Stomach (tissue), 9 donors: ENCODE measurements around the gene TLR8. TPM values are rescaled to one million over a fixed set of nuclear protein-coding genes. Genes with fewer than 3 reads are reported as not detected.

Experiments
- DNase-seq, 2 donors: peaks; one replicate each; pipeline versions ENCODE4 v3.0.0 to v3.0.0-alpha.2; 2013 to 2019
- H3K27ac ChIP-seq, 5 donors: fragments of 200-600 bp in 4 of 5; sonication (generic) in 4 of 5; one replicate each; pipeline ENCODE4 v1.5.1; 2013 to 2019; ENCODE audit warnings: mild to moderate bottlenecking in 1 of 5, moderate library complexity in 1 of 5
- H3K27me3 ChIP-seq, 3 donors: fragments of 200-600 bp; sonication (generic); one replicate each; pipeline ENCODE4 v1.5.1; 2017 to 2019; ENCODE audit warnings: mixed run types in 1 of 3
- H3K36me3 ChIP-seq, 4 donors: fragments of 200-600 bp; sonication (generic); 1 replicate in 3 of 4; 2 replicates in 1 of 4; pipeline ENCODE4 v1.5.1; 2016 to 2019
- H3K4me1 ChIP-seq, 4 donors: fragments of 200-600 bp; sonication (generic); one replicate each; pipeline ENCODE4 v1.5.1; 2016 to 2019
- H3K4me3 ChIP-seq, 4 donors: fragments of 200-600 bp; sonication (generic) in 3 of 4; one replicate each; pipeline ENCODE4 v1.5.1; 2016 to 2019; ENCODE audit warnings: mild to moderate bottlenecking in 1 of 4
- H3K9me3 ChIP-seq, 4 donors: fragments of 200-600 bp; sonication (generic); one replicate each; pipeline ENCODE4 v1.5.1; 2016 to 2019
- EP300 ChIP-seq: sonication (generic); formaldehyde crosslinking; IDR thresholded peaks from one replicate; pipeline ENCODE4 v1.6.1; 2017; ENCODE audit warnings: antibody characterized with exemption
- POLR2A ChIP-seq, 4 donors: fragments of 450-650 bp; IDR thresholded peaks; one replicate each; pipeline ENCODE4 v1.6.1; 2016; ENCODE audit warnings: antibody characterized with exemption in 4 of 4, control low read depth in 2 of 4, mild to moderate bottlenecking in 1 of 4, moderate library complexity in 1 of 4
- POLR2AphosphoS5 ChIP-seq, 3 donors: sonication (generic); formaldehyde crosslinking; IDR thresholded peaks; one replicate each; pipeline ENCODE4 v1.6.1; 2016; ENCODE audit warnings: antibody characterized with exemption in 3 of 3
- WGBS, 5 donors: extraction: QIAGEN DNeasy Blood & Tissue Kit in 3 of 5; methylation state at CpG; one replicate each; pipeline versions ENCODE4 v1.1.5 to v1.1.7; 2013 to 2018; 5-methylcytosine and 5-hydroxymethylcytosine counted together
- intact Hi-C: fragments of 100-400 bp; cut with DNase I; formaldehyde crosslinking; loops from one replicate; pipeline ENCODE4 v1.15.1; 2023; ENCODE audit warnings: low total_unique reads
- polyA plus RNA-seq, 3 donors: library from polyadenylated mRNA; stranded (reverse); fragments of 200-250 nt; gene quantifications; one replicate each; pipeline ENCODE4 v1.2.3, GENCODE V29; 2013
- total RNA-seq, 5 donors: library from RNA; depleted of rRNA; stranded (reverse); fragments of >200 nt; gene quantifications; one replicate each; pipeline versions ENCODE4 v1.1.0 to v1.2.3, GENCODE V29; 2014 to 2016
- TF ChIP-seq, protein P1 (sequence below), 7 experiments: fragments of 450-650 bp in 4 of 7; fragments of 200-600 bp in 3 of 7; sonication (generic) in 3 of 7; IDR thresholded peaks; one replicate each; pipeline ENCODE4 v1.5.1; 2016 to 2019; ENCODE audit warnings: antibody characterized with exemption in 7 of 7, control low read depth in 2 of 7, mild to moderate bottlenecking in 1 of 7
- donor health status: healthy with polysubstance abuse.
- donor health status: Bipolar disorder and iron deficiency.
- donor health status: healthy.

The TLR8 gene
- total and polyA plus RNA-seq, 8 donors, result 0.13 to 4.0 (median 1.5) TPM; not detected in 3

DNA sequence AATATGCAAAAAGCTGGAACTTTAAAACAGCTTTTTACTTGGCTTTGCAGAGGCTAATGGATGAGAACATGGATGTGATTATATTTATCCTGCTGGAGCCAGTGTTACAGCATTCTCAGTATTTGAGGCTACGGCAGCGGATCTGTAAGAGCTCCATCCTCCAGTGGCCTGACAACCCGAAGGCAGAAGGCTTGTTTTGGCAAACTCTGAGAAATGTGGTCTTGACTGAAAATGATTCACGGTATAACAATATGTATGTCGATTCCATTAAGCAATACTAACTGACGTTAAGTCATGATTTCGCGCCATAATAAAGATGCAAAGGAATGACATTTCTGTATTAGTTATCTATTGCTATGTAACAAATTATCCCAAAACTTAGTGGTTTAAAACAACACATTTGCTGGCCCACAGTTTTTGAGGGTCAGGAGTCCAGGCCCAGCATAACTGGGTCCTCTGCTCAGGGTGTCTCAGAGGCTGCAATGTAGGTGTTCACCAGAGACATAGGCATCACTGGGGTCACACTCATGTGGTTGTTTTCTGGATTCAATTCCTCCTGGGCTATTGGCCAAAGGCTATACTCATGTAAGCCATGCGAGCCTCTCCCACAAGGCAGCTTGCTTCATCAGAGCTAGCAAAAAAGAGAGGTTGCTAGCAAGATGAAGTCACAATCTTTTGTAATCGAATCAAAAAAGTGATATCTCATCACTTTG is 15.6 kb downstream of the TLR8 start:
- TF ChIP-seq EP300, result no peak
- no peak for TF ChIP-seq POLR2AphosphoS5 (IDR thresholded peaks at IDR 0.05)
- no peak for TF ChIP-seq POLR2A (IDR thresholded peaks at IDR 0.05)
- TF ChIP-seq, protein P1, sequence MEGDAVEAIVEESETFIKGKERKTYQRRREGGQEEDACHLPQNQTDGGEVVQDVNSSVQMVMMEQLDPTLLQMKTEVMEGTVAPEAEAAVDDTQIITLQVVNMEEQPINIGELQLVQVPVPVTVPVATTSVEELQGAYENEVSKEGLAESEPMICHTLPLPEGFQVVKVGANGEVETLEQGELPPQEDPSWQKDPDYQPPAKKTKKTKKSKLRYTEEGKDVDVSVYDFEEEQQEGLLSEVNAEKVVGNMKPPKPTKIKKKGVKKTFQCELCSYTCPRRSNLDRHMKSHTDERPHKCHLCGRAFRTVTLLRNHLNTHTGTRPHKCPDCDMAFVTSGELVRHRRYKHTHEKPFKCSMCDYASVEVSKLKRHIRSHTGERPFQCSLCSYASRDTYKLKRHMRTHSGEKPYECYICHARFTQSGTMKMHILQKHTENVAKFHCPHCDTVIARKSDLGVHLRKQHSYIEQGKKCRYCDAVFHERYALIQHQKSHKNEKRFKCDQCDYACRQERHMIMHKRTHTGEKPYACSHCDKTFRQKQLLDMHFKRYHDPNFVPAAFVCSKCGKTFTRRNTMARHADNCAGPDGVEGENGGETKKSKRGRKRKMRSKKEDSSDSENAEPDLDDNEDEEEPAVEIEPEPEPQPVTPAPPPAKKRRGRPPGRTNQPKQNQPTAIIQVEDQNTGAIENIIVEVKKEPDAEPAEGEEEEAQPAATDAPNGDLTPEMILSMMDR (IDR thresholded peaks at IDR 0.05), result no peak
- peaks cover 0 to 6% (median 0%) of the 10 kb centered on the region in 3 donors for H3K27me3 ChIP-seq
- H3K9me3 ChIP-seq, result no peaks in the 10 kb centered on the region
- 86 to 91% (median 90%) methylated on average over 10 of the region's 10 CpGs for WGBS, 5 donors
- no peak overlapping the region for H3K4me3 ChIP-seq
- no peak for DNase-seq
- H3K36me3 ChIP-seq, result no peaks in the 10 kb centered on the region
- H3K27ac ChIP-seq, result no peak overlapping the region
- no peaks in the 10 kb centered on the region for H3K4me1 ChIP-seq
- intact Hi-C loops, result no loop called here

DNA sequence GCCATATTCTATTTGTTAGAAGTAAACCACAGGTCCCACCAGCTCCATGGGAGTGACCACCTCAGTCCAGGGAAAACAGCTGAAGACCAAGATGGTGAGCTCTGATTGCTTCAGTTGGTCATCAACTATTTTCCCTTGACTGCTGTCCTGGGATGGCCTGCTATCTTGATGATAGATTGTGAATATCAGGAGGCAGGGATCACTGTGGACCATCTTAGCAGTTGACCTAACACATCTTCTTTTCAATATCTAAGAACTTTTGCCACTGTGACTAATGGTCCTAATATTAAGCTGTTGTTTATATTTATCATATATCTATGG is 16.1 kb downstream of the TLR8 start:
- H3K9me3 ChIP-seq, result no peaks in the 10 kb centered on the region
- no peak overlapping the region for H3K27ac ChIP-seq
- H3K4me3 ChIP-seq, result no peak overlapping the region
- DNase-seq, result no peak
- TF ChIP-seq POLR2A (IDR thresholded peaks at IDR 0.05) (no peak), EP300 (no peak)
- intact Hi-C loops, result no loop called here
- no peaks in the 10 kb centered on the region for H3K4me1 ChIP-seq
- H3K36me3 ChIP-seq, result no peaks in the 10 kb centered on the region
- H3K27me3 ChIP-seq, result peaks cover 0 to 6% (median 0%) of the 10 kb centered on the region in 3 donors

GRCh38 chrX:12929701-12930100 is 23.3 kb downstream of the TLR8 start:
- Histone ChIP-seq H3K27me3 (no peaks in the 10 kb centered on the region), H3K4me1 (no peaks in the 10 kb centered on the region), H3K36me3 (no peaks in the 10 kb centered on the region), H3K9me3 (peaks cover 0 to 5% (median 2%) of the 10 kb centered on the region in 4 donors), H3K27ac (no peak overlapping the region), H3K4me3 (no peak overlapping the region)
- 76 to 89% (median 83%) methylated on average over 4 of the region's 4 CpGs for WGBS, 5 donors
- DNase-seq, result no peak
- intact Hi-C loops, result no loop called here
- TF ChIP-seq POLR2A (IDR thresholded peaks at IDR 0.05), result no peak
- no peak for TF ChIP-seq POLR2AphosphoS5 (IDR thresholded peaks at IDR 0.05)
- TF ChIP-seq, protein P1 (IDR thresholded peaks at IDR 0.05), result no peak
- TF ChIP-seq EP300, result no peak

GRCh38 chrX:12930150-12930549 is 23.7 kb downstream of the TLR8 start:
- Histone ChIP-seq H3K4me3 (no peak overlapping the region), H3K36me3 (no peaks in the 10 kb centered on the region), H3K9me3 (peaks cover 0 to 5% (median 2%) of the 10 kb centered on the region in 4 donors), H3K27ac (no peak overlapping the region), H3K4me1 (no peaks in the 10 kb centered on the region), H3K27me3 (no peaks in the 10 kb centered on the region)
- DNase-seq, result no peak
- intact Hi-C loops, result no loop called here
- WGBS, 5 donors, result 73 to 95% (median 90%) methylated on average over 2 of the region's 2 CpGs
- no peak for TF ChIP-seq EP300
- TF ChIP-seq, protein P1 (IDR thresholded peaks at IDR 0.05), result no peak
- TF ChIP-seq POLR2AphosphoS5 (IDR thresholded peaks at IDR 0.05), result no peak
- TF ChIP-seq POLR2A (IDR thresholded peaks at IDR 0.05), result no peak

- no peak for DNase-seq
- Histone ChIP-seq H3K36me3 (no peaks in the 10 kb centered on the region), H3K27ac (no peak overlapping the region), H3K27me3 (no peaks in the 10 kb centered on the region), H3K4me1 (no peaks in the 10 kb centered on the region), H3K9me3 (peaks cover 0 to 5% (median 2%) of the 10 kb centered on the region in 4 donors), H3K4me3 (no peak overlapping the region)
- intact Hi-C loops, result no loop called here
- 91 to 100% (median 94%) methylated on average over 1 of the region's 1 CpG for WGBS, 5 donors
- TF ChIP-seq EP300, result no peak
- TF ChIP-seq POLR2A (IDR thresholded peaks at IDR 0.05), result no peak
- TF ChIP-seq, protein P1 (IDR thresholded peaks at IDR 0.05), result no peak
- no peak for TF ChIP-seq POLR2AphosphoS5 (IDR thresholded peaks at IDR 0.05)
Measured at GRCh38 chrX:12932244-12932643, 25.8 kb downstream of the TLR8 start.
